HG03135 (cell line): ENCODE data around the gene ZNF688.

Experiments used
- ATAC-seq: cut with Tn5 transposase; IDR thresholded peaks from one replicate; pipeline ENCODE4 v1.9.1; 2021; ENCODE audit warnings: mild to moderate bottlenecking, moderate library complexity; ENCODE audit not compliant: unreplicated experiment

The ZNF688 gene

DNA sequence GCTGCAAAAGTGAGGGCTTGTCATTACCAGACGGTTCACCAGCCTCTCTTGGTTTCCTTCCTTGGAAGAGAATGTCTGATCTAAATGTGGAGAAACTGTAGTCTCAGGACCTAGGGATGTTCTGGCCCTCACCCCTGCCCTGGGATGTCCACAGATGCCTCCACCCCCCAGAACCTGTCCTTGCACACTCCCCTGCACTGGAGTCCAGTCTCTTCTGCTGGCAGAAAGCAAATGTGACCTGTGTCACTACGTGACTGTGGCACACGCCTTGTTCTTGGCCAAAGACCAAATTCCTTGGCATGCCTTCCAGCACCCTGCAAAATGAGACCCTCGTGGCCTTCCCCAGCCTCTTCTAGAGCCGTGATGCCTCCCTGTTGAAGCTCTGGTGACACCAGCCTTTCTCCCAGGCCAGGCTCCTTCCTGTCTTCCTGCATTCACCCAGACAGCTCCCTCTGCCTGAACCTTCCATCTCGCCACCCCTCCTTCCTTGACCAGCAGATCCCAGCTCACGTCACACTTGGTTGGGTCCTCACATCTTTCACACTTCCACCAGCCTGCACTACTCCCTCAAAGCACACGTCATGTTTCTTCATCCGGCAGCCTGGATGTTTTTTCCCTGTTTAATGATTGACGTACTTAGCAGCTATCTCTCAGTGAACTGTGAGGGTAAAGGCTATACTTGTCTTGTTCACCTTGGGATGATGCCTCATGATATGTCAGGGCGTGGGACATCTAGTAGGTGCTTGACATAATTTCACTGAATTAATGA lies 49.5 kb downstream of the ZNF688 start:
- no peak for ATAC-seq

DNA sequence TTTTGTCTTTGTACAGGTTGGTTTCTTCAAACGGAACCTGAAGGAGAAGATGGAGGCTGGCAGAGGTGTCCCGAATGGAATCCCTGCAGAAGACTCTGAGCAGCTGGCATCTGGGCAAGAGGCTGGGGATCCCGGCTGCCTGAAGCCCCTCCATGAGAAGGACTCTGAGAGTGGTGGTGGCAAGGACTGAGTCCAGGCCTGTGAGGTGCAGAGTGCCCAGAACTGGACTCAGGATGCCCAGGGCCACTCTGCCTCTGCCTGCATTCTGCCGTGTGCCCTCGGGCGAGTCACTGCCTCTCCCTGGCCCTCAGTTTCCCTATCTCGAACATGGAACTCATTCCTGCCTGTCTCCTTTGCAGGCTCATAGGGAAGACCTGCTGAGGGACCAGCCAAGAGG lies 50.0 kb downstream of the ZNF688 start:
- ATAC-seq = no peak
